Measurements from ENCODE around the gene PMM2. TPM values are rescaled to one million over a fixed set of nuclear protein-coding genes. Genes with fewer than 3 reads are reported as not detected.

The PMM2 gene
- total and polyA plus RNA-seq, 9 of the 15 experiments (the other 6 are each of a cell fraction or from before 2014, with no cell fraction given) = 5.6 to 42.7 (median 25.9) TPM

- TF ChIP-seq E2F3 (CRISPR knock-in tag; IDR thresholded peaks at IDR 0.05) (peak; percentile 52; the same call in 1 of the 2 replicates), SREBF2 (CRISPR knock-in tag; IDR thresholded peaks at IDR 0.05) (no peak), SP2 (IDR thresholded peaks at IDR 0.05; ENCODE audit: extremely low read depth, low read depth, low read length, poor library complexity, severe bottlenecking) (no peak), HMGN3 (IDR thresholded peaks at IDR 0.05; ENCODE audit: borderline replicate concordance, extremely low read depth, insufficient read length, low read depth, low read length) (peak; percentile 96), ZNF76 (CRISPR knock-in tag; IDR thresholded peaks at IDR 0.05; ENCODE audit: borderline replicate concordance) (no peak), BCL6 (CRISPR knock-in tag; IDR thresholded peaks at IDR 0.05) (no peak), BRD4 (IDR thresholded peaks at IDR 0.05) (no peak), PURB (CRISPR knock-in tag; IDR thresholded peaks at IDR 0.05; ENCODE audit: low read depth) (no peak), TAF7 (tag; IDR thresholded peaks at IDR 0.05) (peak; percentile 75), RNF2 (IDR thresholded peaks at IDR 0.05) (peak; percentile 75), SRF (CRISPR knock-in tag; IDR thresholded peaks at IDR 0.05) (no peak), TARDBP (IDR thresholded peaks at IDR 0.05) (no peak), POLR2AphosphoS5 (IDR thresholded peaks at IDR 0.05; ENCODE audit: control insufficient read depth, insufficient read depth, low read depth, low read length) (peak; percentile 71; the same call in 1 of the 2 replicates), TCF3 (CRISPR knock-in tag; IDR thresholded peaks at IDR 0.05) (peak; percentile 75), ZNF551 (CRISPR knock-in tag; IDR thresholded peaks at IDR 0.05) (no peak), SIX5 (IDR thresholded peaks at IDR 0.05; ENCODE audit: borderline replicate concordance in 1 of 2, insufficient read depth in 1 of 2, low read depth in 1 of 2, low read length in 2 of 2) (no peak), ADNP (tag; IDR thresholded peaks at IDR 0.05) (no peak), ZNF347 (CRISPR knock-in tag; IDR thresholded peaks at IDR 0.05; ENCODE audit: low read depth) (no peak), BCLAF1 (IDR thresholded peaks at IDR 0.05; ENCODE audit: borderline replicate concordance in 1 of 2, control insufficient read depth in 1 of 2, low read depth in 2 of 2, low read length in 1 of 2) (no peak), ZZZ3 (IDR thresholded peaks at IDR 0.05) (no peak), ZNF780A (CRISPR knock-in tag; IDR thresholded peaks at IDR 0.05) (no peak), ZNF655 (CRISPR knock-in tag; IDR thresholded peaks at IDR 0.05) (no peak), ZNF449 (CRISPR knock-in tag; IDR thresholded peaks at IDR 0.05) (no peak)
Measured at GRCh38 chr16:8868416-8869211, 71.0 kb downstream of the PMM2 start, which contains the start of gene CARHSP1 (continued).

All from K562 (cell line).